Middle frontal gyrus (tissue), 1 donor: Measurements from ENCODE around the gene ABCC2.
"Not testable (repeated sequence)": the region's sequence is repeated elsewhere in the genome, so short reads cannot be mapped to it uniquely, and the experiment has no call there.

ENCODE experiments used
- DNase-seq: peaks from one replicate; pipeline ENCODE4 v3.0.0-alpha.2; 2015; ENCODE audit warnings: low spot score; ENCODE audit errors: extremely low spot score

Gene ABCC2

DNA sequence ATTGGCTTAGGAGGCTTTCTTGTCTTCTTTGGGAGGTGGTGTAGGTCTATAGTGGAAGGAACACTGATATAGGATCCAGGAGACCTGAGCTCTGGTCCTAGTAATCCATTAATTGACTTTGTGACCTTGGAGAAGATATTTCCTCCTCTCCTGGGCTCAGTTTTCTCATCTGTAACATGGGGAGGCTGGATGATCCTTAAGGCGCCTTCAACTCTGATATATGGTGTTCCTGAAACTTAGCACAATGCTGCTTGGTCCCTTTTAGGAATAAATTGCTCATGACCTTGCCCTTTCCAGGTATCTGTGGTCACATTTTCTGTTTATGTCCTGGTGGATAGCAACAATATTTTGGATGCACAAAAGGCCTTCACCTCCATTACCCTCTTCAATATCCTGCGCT lies 25.3 kb downstream of the ABCC2 start:
- no peak for DNase-seq

DNA sequence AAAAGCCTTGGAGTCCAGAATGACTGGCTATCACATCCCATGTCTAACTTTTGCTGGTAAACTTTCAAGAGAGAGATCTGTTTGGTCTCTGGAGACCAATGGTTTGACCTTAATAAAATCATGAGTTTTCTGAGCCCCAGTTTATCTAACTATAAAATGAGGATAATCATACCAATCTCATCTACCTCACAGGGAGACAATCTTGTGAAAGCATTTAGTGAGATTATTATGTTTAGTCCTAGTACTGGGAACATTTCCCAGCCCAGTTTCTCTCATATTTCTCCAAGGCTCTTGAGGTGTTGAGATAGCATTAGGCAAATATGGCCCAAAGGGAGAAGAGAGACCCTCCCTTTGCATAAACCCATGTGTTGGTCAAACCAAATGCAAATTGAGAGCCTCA lies 25.8 kb downstream of the ABCC2 start:
- DNase-seq: no peak

DNA sequence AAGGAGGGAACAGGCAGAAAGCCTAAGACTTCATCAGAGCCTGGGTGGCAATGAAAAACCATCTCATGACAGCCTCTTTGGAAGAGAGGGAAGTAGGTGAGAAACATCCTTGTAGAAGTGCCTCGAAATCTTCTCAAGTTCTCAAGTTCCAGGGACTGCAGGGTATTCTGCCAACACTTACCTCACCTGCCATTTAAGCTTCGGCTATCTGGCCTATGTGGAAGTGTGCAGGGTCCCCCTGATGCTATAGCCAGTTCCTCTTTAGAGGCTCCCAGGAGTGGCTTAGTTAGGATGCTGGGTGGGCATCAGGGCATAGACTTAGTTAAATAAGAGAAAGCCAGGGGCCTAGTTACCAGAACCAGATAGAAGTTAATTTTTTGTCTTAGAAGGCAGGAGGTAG lies 27.0 kb downstream of the ABCC2 start:
- no peak for DNase-seq

DNA sequence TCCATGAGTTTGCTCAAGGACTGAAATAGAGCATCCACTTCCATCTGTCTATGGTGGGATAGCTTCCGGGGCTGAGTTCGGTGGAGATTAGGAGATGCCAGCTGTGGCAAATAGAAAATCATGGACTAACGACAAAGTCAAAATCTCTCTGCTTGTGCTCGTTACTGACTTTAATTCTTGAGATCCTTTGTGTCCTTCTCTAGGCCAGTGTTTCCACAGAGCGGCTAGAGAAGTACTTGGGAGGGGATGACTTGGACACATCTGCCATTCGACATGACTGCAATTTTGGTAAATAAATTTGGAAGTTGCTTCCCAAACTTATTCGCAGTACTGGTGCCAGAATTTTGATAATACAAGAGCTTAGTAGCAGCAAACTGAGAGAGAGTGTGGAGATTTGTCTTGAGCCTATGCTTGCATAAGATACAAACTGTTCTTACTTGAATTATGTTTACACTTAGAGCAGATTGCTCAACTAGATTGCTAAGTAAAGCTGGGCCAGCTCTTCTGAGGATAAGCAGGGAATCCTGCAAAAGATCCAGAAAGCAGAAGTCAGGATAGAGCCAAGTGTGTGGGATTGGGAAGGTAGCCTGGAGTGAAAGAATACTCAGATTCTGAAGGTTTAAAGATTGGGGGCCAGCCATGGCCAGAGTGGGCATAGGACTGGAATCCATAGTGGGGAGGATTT lies 27.6 kb downstream of the ABCC2 start:
- peak; percentile 55 for DNase-seq

DNA sequence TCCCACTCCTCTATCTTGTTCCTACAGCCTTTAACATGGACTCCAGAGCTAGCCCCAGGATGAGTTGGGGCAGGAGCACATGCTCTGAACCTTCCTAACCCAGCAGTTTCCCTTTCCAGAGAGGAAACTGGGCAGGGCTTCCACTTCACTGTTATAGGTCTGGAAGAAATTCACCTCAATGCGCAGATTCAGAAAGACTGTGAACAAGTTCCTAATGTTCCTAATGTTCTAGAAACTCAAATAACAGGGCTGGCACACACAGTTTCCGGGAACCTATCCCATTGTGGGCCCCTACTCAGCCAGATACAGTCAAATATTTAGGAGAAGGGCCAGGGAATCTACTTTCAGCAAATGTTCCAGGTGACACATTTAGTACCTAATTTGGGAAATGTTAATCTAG lies 29.7 kb downstream of the ABCC2 start:
- no peak for DNase-seq

DNA sequence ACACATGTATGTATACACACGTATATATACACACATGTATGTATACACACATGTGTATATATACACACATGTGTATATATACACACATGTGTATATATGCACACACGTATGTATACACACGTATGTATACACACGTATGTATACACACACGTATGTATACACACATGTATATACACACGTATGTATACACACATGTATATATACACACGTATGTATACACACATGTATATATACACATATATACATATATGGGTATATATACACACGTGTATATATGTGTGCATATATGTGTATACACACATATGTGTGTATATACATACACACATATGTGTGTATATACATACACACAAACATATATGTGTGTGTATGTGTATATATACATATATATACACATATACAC lies 31.7 kb downstream of the ABCC2 start:
- no peak for DNase-seq

DNA sequence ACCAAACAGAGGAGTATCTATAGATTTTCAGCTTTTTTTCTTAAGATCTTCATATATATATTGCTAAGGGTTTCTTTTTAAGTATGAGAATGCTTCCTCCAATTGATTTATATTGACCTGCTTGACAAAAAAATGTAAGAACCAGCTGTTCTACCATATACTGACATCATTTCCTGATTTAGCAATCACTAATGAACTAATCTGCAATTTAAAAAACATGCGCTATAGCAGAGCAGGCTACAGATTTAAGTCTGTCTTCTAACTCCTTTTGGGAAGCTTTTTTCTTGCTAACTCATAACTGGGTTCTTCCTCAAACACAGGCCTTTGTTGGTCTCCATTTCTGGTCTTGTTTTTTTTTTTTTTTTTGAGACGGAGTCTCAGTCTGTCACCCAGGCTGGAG lies 33.2 kb downstream of the ABCC2 start:
- no peak for DNase-seq

DNA sequence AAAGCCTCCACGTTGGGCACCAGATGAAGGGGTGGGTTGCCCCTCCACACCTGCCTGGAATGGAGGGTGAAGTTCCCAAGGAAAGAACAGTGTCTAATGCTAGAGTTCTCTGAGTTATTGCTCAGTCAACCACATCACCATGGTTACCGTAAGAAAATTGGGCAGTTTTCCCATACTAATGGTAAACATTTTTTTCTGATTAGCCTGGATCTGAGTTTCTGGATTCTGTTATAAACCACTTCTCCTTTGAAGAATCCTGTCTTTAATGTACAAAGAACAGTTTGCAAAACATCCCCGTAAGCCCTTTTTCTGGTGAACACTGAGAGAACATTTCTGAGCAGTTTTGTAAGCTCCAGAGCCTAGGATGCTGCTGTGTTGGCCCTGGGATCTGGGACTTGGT lies 45.5 kb downstream of the ABCC2 start:
- no peak for DNase-seq

DNA sequence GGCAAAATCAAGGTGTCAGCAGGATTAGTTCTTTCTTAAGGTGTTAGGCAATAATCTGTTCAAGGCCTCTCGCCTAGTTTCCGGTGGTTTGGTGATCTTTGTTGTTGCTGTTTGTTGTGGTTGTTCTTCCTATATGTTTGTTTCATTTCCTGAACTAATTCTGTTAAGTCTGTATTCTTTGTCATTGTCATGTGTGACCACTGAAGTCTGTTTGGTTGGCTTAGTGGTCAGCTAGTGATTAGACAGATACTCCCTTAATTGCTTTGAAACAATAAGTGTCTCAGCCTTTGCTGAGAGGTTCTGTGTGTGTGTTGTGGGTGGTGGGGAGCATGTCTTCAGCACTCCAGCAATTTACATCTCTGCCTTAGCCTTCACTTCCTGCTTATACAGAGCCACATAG lies 46.0 kb downstream of the ABCC2 start:
- DNase-seq: no peak

DNA sequence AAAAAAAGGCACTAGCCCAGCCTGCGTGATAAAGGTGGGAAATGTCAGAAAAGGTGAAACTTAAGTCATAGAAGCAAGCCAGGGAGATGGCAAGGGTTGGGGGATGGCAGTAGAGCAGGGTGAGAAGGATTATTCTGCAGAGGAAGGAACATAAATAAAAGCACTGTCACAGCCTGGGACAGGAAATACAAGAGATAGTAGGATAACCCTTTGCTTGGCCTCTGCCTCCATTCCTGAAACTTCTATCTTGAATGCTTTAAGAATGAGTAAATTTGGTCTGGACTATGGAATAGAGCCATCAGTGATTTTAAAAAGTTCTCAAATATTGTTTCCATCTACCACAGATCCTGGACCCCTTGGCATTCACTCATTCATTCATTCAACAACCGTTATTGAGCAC lies 50.0 kb downstream of the ABCC2 start:
- DNase-seq: no peak

DNA sequence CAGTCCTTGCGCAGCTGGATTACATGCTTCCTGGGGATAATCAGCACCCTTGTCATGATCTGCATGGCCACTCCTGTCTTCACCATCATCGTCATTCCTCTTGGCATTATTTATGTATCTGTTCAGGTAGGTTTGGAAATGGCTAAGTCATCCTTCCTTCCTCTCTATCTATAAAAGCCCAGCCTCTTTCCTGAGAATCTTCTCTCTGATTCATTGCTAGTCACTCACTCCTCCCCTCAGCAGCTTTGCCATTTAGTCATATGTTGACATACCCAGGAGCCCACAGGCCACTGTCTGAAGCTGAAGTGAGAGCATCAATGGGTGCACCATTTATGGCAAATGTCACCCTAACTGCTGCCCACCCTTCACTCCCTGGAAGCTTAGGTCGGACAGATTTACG lies 52.0 kb downstream of the ABCC2 start:
- no peak for DNase-seq

DNA sequence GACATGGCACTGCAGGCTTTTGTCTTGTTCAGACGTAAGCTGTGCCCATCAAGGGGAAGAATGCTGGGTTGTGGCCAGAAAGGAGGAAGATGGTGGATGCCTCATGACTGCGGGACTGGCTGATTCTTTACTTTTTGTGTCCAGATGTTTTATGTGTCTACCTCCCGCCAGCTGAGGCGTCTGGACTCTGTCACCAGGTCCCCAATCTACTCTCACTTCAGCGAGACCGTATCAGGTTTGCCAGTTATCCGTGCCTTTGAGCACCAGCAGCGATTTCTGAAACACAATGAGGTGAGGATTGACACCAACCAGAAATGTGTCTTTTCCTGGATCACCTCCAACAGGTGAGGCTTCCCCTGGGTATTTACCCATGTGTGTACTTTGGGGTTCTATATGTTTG lies 53.5 kb downstream of the ABCC2 start:
- no peak for DNase-seq

DNA sequence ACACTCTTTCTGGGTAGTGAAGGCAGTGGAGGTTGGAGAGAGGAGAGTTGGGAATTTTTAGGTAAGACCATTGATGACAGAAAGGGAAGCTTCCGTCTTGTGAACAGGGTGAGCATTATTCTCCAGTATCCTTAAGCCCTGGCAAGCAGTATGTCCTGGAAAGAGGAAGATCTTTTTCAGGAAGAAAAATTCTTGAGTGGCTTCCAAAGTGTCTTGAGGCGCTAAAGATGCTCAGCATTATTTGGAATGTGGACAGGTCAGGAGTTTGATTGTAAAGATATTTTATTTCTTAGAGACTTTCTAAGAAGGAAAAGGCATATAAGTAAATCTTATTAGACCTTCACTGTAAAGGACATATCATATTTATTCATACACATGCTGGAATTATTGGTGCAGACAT lies 54.3 kb downstream of the ABCC2 start:
- no peak for DNase-seq

DNA sequence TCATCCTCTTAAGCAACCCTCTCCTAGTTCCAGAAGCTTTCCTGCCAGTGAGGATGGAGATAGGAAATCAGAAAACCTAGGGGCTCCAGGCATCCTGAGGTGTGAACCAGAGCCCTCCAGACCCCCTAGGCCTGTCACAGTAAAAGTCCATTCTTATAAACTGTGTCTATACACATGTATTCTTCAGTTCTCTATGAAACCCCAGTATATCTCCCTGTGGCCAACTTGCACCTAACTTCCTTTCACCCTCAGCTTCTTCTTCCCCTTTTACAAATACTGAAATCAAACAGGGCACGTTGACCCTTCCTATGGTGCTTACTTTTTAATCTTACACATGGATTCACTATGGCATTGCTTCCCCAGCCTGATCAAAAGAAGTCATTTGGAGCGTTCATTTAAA lies 58.4 kb downstream of the ABCC2 start:
- DNase-seq: not testable (repeated sequence)

DNA sequence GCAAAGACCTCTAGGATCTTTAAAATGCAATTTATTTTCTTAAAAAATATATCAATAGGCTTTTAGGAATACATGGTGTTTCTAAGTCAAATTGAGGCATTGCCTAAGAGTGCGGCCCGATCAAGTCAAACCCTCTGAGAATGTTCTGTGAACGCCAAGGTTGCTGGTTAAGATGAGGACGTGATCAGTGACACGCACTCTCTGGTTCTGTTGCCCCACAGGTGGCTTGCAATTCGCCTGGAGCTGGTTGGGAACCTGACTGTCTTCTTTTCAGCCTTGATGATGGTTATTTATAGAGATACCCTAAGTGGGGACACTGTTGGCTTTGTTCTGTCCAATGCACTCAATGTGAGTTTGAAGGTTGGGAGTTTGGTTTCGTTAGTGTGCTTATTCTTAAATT lies 59.3 kb downstream of the ABCC2 start:
- no peak for DNase-seq

DNA sequence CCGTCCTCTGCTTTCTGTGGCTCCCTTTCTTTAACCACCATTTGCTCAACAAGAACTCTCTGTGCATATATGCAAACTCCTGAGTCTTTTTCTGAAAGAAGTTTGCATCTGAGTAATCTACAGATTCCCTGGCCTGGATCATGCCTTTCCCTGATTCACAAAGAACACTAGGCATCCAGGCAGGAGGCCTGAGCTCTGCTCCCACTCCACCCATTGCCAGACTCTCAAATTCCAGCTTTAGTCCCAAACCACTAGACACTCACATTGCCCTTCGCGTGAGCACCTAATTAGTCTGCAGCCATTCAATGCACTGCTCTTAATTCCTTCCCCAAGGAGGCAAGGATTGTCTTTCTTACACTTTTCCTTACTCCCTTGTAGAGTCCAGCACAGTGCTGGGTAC lies 60.9 kb downstream of the ABCC2 start:
- DNase-seq: no peak

DNA sequence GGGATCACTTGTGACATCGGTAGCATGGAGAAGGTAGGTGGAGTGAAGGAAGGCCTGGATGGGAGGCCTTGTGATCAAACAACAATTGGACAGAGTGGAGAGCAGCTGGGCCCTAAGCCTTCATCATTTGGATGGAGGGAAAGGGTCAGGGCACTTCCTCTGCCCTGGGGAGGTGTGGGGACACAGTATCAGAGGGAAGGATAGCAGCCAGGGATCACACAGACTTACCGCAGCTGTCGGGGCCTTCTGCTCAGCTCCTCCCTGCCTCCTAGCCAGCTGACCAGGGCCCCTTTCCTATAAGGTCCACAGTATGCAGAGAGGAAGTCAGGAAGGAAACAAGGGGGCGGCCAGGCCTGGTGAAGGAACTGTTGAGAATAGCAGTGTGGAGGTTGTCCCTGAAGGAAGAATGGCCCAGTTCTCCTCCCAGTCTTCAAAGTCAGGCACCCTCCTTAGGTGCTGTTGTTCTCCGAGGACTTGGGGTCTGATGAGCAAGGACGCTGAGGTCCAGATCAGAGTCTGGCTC lies 62.1 kb downstream of the ABCC2 start:
- no peak for DNase-seq

DNA sequence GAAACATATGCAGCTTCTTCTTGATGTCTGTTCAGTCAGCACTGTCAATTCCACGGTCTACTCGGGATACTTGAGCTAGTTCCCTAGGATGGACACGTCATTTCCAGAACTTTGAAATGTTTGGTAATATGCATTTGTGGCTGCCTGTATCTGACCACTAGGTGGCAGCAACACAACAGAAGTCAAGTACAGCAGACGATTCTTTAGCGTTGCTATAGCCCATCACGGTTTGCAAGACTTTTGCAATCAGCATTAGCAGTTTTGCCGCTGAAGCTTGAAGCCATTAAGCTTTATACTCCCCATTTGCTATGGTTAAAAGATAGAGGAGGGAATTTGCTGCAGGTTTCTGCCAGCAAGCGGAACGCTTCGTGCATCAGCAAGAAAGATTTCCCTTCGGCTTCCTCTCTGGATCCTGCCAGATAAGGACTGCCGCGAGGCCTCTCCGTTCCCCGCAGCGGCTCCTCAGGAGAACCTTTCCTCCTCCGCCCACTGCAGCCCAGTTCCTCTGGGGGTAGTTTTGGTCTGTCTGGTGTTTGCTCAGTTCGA lies 63.5 kb downstream of the ABCC2 start:
- peak; percentile 80 for DNase-seq

DNA sequence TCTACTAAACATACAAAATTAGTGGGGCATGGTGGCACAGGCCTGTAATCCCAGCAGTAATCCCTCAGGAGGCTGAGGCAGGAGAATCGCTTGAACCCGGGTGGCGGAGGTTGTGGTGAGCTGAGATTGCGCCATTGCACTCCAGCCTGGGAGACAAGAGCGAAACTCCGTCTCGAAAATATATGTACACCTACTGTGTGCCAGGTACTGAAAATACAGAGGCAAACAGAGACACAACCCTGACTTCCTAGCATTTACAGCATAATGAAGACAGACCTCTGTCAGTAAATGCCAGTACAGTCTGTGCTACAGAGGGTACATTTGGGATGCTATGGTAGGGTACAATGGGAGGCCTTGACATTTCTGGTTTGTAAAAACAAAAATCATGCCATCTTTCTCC lies 66.6 kb downstream of the ABCC2 start:
- no peak for DNase-seq

DNA sequence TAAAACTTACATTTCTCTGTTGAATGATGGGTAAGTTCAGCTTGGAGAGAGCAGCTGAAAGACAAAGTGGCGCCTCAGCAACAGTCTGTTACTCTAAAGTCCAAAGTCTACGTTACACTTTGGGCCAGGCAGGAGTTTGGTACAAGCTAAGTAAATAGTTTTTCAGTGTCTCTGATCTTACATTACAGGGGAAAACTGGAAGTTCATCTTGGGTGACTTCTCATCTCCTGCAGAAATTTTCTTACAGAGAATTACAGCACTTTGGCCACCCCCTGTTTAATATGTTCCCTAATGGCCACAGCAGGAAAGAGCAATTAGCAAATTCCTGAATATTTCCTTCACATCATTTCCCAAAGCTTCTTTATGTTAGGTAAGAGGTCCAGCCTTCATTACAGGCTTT lies 67.1 kb downstream of the ABCC2 start:
- DNase-seq: no peak

DNA sequence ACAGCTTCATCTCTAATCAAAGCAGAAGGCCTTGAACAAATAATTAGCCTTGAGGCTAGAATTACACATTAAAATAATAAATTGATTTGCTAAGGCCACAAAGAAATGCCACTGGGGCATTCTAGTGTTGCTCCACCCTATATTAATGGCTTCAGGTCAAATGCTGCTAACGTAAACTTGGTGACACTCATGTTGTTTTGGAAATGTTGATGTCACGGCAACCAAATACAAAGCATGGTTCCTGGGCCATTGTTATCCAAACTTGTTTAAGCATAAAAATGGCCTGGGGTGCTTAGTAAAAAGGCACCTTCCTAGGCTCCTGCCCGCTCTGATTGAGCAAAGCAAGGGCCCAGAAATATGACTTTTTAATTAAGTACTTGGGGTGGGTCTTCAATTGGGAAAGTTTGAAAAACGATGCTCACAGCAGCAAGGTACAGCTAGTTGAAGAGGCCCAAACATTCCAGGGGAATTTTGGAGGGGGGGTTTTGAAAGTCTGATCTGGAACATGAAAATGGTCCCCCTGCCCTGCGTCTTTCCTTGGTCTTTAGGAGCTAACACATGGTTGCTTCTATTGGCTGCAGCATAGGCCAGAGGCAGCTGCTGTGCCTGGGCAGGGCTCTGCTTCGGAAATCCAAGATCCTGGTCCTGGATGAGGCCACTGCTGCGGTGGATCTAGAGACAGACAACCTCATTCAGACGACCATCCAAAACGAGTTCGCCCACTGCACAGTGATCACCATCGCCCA lies 67.8 kb downstream of the ABCC2 start:
- no peak for DNase-seq

DNA sequence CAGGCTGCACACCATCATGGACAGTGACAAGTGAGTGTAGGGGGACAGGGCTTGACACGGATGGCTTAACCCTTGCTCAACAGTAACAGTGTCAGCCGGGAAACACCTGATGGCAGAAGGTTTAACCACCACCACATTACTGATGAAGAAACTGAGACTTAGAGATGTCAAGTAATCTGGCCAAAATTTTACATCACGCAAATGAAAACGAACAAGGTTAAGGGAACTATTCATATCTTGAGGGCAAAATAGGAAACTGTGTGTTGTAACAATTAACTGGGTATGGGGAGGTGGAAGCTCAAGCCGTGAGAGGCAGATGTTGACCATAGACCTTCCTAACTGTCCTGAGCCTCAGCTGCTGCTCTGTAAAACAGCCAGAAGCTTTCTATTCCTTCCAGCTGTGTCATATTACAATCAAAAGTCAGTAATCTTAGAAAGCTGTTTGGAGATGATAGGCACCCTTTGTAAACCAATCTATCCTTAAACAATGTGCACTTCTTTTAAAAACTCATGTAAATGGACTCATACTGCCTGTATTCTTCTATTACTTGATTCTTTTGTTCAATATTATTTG lies 68.4 kb downstream of the ABCC2 start:
- no peak for DNase-seq
